ENCODE results near the gene TTC9.

Gene TTC9

DNA sequence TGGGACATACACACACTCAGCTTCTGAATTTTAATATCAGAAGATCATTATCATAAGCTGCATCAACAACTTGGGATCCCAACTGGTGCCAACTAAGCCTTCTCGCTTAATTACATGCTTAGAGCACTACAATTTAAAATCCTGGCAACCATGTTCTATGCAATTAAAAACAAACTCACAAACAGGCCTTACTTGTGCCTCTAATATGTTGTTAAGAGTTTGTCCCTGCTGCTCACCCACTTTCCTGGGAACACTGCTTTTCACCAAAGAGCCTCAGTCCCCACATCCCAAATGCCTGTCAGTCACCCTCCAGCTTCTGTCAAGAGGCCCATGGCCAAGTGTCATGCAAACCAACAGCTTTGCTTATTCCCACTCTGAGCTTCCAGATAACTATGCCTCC is 69.7 kb downstream of the TTC9 start:
- DNase-seq: no peak

DNA sequence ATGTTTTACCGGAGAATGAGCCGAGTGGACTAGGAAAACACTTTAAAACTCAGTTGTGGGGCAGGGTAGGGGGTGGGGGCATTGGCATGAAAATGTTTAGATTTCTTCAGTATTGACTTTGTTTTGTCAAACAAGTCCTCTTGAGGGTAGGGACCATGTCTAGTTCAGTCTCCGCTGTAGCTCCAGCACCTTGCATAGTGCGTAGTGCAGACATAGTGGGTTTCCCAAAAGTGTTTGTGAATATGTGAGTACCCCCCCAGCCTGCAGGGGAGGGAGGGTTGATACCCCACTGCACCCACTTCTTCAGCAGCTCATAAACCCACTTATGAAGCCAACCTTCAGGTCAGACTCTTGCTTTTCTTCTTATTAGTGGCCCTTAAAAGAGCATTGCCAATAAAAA is 71.4 kb downstream of the TTC9 start:
- DNase-seq: no peak

DNA sequence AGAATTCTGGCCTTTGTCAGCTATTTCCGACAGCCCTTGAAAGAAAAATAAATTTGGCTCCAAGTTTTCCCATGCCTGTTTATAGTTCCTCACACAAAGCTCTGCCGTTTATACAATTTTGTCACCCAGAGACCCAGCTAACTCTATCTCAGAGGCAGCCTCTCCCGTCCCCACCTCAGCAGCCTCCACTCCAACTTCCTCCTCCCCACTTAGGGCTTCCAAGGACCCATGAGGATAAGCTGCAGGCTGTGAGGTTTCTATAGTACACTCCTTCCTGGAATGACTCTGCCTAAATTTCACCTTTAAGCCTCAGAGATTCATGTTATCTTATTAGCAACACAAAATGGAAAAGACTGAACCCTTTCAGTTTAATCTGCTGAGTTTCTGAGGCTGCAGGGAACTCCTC is 71.8 kb downstream of the TTC9 start:
- DNase-seq: no peak

DNA sequence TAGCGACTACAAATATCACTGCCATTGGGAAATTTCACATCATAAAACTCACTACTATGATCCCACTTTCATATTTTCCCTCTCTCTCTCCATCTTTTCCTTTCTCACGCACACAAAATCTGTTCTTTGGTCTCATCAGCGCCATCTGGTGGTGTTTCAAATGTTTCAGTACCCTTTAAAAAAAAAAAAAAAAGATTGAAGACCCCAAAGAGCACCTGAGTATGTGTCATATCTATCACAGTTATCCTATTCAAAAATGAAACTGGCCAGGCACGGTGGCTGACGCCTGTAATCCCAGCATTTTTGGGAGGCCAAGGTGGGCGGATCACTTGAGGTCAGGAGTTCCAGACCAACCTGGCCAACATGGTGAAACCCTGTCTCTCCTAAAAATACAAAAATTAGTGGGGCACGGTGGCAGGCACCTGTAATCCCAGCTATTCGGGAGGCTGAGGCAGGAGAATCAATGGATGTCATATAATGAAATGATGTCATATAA is 72.4 kb downstream of the TTC9 start:
- peak in 7 of 58 donors; percentile 1 to 33 (median 4) for DNase-seq

DNA sequence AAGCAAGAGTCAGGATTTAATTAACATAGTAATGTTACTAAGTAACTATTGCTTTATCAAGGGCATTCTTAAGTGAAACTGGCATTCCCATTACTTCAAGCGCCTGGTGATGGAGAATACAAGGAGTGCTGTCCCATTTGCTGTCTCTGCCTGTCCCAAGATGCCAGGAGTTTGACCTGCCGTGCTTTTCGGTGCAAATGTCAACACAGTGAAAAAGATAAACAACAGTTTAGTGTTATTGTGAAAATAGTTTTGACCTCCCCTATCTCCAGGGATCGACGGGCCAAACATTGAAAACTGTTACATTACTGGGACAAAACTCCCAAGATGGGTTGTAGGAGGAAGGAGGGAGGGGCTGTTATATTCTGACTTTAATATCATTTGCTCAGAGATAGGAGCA is 74.8 kb downstream of the TTC9 start:
- no peak for DNase-seq

DNA sequence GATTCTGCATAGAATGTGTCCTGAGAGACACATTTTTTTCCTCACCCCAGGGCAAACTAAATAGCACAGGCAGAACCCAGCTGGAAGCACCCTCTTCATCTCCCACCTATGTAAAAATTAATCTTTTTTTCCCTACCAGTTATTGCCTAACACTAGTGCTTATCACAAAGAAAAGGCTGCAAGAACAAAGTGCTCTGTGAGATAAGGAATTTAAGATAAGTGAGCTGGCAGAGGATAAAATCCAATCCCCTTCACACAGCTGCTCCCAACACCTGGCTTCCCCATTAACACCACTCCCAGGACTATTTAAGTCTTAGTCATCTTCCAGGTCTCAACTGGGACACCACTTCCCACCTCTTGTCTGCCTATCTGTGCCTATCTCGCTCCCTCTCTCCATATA is 75.2 kb downstream of the TTC9 start:
- DNase-seq: no peak

DNA sequence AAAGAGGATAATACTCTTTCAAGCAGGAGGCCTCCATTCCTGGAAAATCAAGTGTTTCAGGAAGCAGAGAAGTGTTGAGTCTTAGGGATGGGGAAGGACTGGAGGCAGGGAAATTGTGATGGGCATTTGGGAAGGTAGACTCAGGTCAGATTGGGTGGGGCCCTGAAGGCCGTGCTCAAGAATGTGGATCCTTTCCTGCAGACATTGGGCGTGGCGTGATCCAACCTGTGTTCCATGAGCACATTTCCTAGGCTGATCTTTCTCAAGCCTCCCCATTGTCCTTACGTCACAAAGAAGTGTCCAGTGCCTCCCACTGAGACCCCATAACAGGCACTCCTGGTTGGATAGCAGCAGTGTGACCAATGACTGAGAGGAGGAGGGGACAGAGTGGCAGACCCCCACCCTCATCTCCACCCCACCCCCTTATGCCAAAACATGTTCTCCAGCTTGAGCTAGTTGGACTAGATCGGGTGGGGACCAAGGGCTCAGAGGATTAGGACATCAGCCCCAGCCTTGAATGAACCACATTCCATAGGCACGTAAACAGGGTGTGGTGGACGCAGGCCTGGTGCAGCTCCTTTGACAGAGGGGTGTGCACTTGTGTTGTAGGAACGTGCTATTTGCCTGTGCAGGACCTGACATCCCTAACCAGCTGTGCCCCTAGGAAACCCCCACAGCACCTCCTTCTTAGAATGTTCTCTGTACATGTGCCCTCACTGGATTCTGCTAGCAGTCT is 76.8 kb downstream of the TTC9 start:
- DNase-seq: no peak

DNA sequence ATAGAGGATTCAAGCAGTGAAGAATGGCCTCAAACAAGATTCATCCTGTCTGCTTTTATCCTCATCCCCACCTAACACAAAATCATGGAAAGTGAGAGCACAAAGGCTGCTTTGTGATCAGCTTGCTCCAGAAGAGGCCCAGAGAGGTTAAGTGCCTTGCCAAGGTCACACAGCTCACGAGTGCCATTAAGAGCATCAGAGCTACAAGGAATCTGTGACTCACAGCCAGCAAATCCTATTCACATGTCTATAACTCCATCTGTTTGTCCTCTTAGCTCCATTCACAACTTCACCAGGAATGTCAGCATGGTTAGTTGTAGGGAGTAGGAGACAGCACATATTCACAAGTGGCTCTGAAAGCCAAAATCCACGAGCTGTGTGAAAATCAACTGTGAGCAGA is 79.8 kb downstream of the TTC9 start:
- no peak for DNase-seq

DNA sequence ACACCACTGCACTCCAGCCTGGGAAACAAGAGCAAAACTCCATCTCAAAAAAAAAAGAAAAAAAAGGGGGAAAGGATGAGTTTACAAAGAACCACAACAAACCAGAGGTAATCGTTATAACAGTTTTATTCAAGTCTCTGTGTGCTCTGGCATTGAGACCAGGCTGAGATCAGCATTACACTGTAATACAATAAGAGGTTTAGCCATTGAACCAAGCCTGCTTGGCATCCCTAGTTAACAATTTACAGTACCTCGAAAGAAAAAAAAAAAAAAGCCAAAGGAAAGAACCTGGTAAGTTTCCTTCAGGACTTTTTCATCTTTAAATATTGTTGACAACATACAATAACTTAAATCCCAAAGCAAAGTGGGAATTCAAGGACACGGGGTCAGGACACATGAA is 80.7 kb downstream of the TTC9 start:
- DNase-seq: no peak

DNA sequence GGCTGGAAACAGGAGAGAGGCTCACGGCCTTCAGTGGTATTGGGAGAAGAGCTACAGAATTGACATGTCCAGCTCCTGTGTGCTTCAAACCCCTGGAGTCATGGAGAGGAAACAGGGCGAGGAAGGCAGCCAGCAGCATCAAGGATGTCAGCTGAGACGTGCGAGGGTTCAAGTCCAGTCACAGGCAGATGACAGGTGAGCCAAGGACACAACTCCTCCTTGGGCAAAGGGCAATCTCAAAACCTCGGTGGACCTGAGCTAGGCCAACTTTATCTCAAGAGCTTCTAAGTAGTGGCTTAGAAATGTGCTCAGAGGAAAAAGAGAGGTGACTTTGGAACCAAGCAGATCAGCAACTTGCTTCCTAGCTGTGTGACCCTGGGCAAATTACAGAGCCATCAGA is 81.6 kb downstream of the TTC9 start:
- no peak for DNase-seq

DNA sequence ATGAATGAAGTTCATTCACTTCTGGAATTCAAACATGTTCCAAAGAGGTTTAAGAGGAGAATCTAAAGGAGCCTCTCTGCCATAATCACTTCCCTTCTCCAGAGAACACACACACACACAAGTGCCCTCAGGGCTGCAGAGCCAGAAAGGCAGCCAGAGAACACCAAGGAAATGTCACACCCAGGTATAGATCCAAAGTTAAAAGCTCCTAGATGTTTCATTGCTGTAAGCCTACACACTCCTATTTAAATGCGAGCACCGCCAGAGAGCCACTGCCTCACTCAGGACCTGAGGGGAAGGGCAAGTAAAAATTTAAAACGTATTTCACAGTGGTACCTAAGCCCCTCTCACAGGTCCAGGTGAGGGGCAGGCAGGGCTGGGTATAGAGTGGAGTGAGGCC is 82.4 kb downstream of the TTC9 start:
- DNase-seq: no peak

DNA sequence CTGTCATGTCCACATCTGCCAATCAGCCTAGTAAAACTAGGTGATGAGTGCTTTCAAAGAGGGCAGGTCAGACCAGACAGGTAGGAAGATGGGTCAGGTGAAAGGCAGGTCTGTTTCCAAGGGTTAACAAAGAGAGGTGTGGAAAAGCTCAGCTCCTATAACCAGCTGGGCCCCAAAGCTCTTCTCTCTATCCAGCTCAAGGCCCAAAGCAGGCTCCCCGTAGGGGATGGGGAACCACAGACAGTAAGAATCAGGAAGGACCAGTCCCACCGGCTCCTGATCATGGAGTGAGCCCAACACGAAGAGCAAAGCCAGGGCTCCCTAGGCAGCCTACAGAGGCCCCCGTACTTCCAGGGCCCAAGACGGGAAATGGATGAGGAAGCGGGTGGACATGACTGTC is 83.2 kb downstream of the TTC9 start:
- DNase-seq: no peak
